ENCODE measurements around the gene ALDOC. TPM values are rescaled to one million over a fixed set of nuclear protein-coding genes. Genes with fewer than 3 reads are reported as not detected.

Gene ALDOC
- total RNA-seq, 2 donors from 2014 or later: 43.3 to 43.7 TPM

- H3K36me3 ChIP-seq: no peaks in the 10 kb centered on the region
- ATAC-seq (ENCODE audit: insufficient number of reproducible peaks, low FRiP score, low read depth): no peak
- no peak overlapping the region for H3K27ac ChIP-seq
- no peak for DNase-seq (ENCODE audit: low spot score)
- H3K9me3 ChIP-seq: no peaks in the 10 kb centered on the region
- H3K27me3 ChIP-seq (replicated peaks; ENCODE audit: insufficient read depth): no peaks in the 10 kb centered on the region
- H3K4me1 ChIP-seq (ENCODE audit: control insufficient read depth in 1 of 2, low read depth in 2 of 2): peaks cover 15 to 36% of the 10 kb centered on the region in 2 donors
- H3K4me3 ChIP-seq: no peak overlapping the region
- no peak for TF ChIP-seq CTCF (IDR thresholded peaks at IDR 0.05)
These were observed 1.4 kb downstream of the ALDOC start for GRCh38 chr17:28575126-28575795.

- Histone ChIP-seq H3K4me1 (ENCODE audit: control insufficient read depth in 1 of 2, low read depth in 2 of 2) (peaks cover 20 to 43% of the 10 kb centered on the region in 2 donors), H3K9me3 (no peaks in the 10 kb centered on the region), H3K36me3 (no peaks in the 10 kb centered on the region), H3K27ac (no peak overlapping the region), H3K27me3 (replicated peaks; ENCODE audit: insufficient read depth) (no peaks in the 10 kb centered on the region), H3K4me3 (no peak overlapping the region)
- no peak for TF ChIP-seq CTCF (IDR thresholded peaks at IDR 0.05)
- no peak for ATAC-seq (ENCODE audit: insufficient number of reproducible peaks, low FRiP score, low read depth)
- DNase-seq (ENCODE audit: low spot score): no peak
These were observed 2.2 kb downstream of the ALDOC start for GRCh38 chr17:28574526-28574925.

- Histone ChIP-seq H3K4me1 (ENCODE audit: control insufficient read depth in 1 of 2, low read depth in 2 of 2) (peaks cover 20 to 43% of the 10 kb centered on the region in 2 donors), H3K27ac (no peak overlapping the region)
- no peak for DNase-seq (ENCODE audit: low spot score)
These were observed 2.7 kb downstream of the ALDOC start for GRCh38 chr17:28573966-28574480.

GRCh38 chr17:28573521-28573920 is 3.2 kb downstream of the ALDOC start:
- Histone ChIP-seq H3K27ac (no peak overlapping the region), H3K27me3 (replicated peaks; ENCODE audit: insufficient read depth) (no peaks in the 10 kb centered on the region), H3K36me3 (no peaks in the 10 kb centered on the region), H3K4me1 (ENCODE audit: control insufficient read depth in 1 of 2, low read depth in 2 of 2) (peaks cover 20 to 43% of the 10 kb centered on the region in 2 donors), H3K9me3 (no peaks in the 10 kb centered on the region), H3K4me3 (no peak overlapping the region)
- no peak for TF ChIP-seq CTCF (IDR thresholded peaks at IDR 0.05)
- ATAC-seq (ENCODE audit: insufficient number of reproducible peaks, low FRiP score, low read depth) (no peak), DNase-seq (ENCODE audit: low spot score) (no peak)

More at GRCh38 chr17:28573966-28574480, 2.7 kb downstream of the ALDOC start:
- Histone ChIP-seq H3K36me3 (no peaks in the 10 kb centered on the region), H3K9me3 (no peaks in the 10 kb centered on the region), H3K27me3 (replicated peaks; ENCODE audit: insufficient read depth) (no peaks in the 10 kb centered on the region), H3K4me3 (no peak overlapping the region)
- no peak for ATAC-seq (ENCODE audit: insufficient number of reproducible peaks, low FRiP score, low read depth)
- no peak for TF ChIP-seq CTCF (IDR thresholded peaks at IDR 0.05)

GRCh38 chr17:28573040-28573380 is 3.7 kb downstream of the ALDOC start:
- H3K9me3 ChIP-seq: no peaks in the 10 kb centered on the region
- H3K27me3 ChIP-seq (replicated peaks; ENCODE audit: insufficient read depth): no peaks in the 10 kb centered on the region
- no peak overlapping the region for H3K27ac ChIP-seq
- no peak overlapping the region for H3K4me3 ChIP-seq
- peaks cover 20 to 43% of the 10 kb centered on the region in 2 donors for H3K4me1 ChIP-seq (ENCODE audit: control insufficient read depth in 1 of 2, low read depth in 2 of 2)
- no peak for TF ChIP-seq CTCF (IDR thresholded peaks at IDR 0.05)
- no peak for DNase-seq (ENCODE audit: low spot score)
- H3K36me3 ChIP-seq: no peaks in the 10 kb centered on the region
- ATAC-seq (ENCODE audit: insufficient number of reproducible peaks, low FRiP score, low read depth): no peak
